Right ventricle myocardium superior (tissue), 1 donor: ENCODE results near the gene ESYT3. TPM values are rescaled to one million over a fixed set of nuclear protein-coding genes. Genes with fewer than 3 reads are reported as not detected.
"Not testable (repeated sequence)": the region's sequence is repeated elsewhere in the genome, so short reads cannot be mapped to it uniquely, and the experiment has no call there.

ENCODE experiments used
- ATAC-seq: fragments of 200-7000 bp; cut with Tn5 transposase; one replicate; pipeline ENCODE4 v1.9.1; 2020; ENCODE audit warnings: mild to moderate bottlenecking; ENCODE audit not compliant: poor library complexity
- DNase-seq: peaks from one replicate; pipeline ENCODE4 v3.0.0-alpha.2; 2020
- intact Hi-C: fragments of 100-400 bp; cut with DNase I; formaldehyde crosslinking; loops from one replicate; pipeline ENCODE4 v1.11.2; 2022
- total RNA-seq: library from RNA; stranded (reverse); fragmentation: NEBNext Ultra II Directional; extraction: Animal tissue kit (Norgen Biotek cat#: 25700); gene quantifications from one replicate; pipeline ENCODE4 v1.2.1, GENCODE V29; 2021
- donor health status: DM: no; HTN: yes; CAD: no; lungs with severe emphysema.

The ESYT3 gene
- total RNA-seq, 1 donor from 2014 or later, result 0.65 TPM

DNA sequence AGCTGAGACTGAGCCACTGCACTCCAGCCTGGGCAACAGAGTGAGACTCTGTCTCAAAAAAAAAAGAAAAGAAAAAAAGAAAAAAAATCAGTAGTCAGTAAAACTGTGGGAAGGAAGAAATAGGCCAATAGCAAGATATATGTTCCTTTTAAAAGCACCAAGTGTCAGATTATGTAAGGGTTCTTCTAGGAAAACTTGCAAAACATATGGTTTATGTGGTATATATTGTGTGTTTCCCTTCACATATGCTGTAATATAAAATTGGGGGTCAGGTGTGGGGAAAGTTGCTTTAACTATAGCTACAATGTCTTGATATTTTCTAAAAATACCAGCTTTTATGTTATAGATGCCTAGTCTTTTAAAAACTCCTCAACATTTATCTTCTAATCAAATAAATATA, 64.6 kb downstream of the ESYT3 start:
- DNase-seq, result no peak
- intact Hi-C loops, result no loop called here
- ATAC-seq, result no peak

- DNase-seq (no peak), ATAC-seq (no peak)
- intact Hi-C loops, result no loop called here
These were observed 73.1 kb downstream of the ESYT3 start for GRCh38 chr3:138507524-138507923.

DNA sequence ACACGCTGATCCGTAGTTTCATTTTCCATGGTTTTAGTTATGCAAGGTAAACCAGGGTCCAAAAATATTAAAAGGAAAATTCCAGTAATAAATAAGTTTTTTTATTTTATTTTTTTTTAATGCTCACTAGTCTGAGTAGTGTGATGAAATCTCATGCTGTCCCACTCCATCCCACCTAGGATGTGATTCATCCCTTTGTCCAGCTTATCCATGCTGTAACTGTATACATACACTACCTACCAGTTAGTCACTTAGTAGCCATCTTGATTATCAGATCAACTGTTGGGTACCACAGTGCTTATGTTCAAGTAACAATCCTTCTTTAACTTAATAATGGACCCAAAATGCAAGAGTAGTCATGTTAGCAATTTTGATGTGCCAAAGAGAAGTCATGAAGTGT, 75.2 kb downstream of the ESYT3 start:
- intact Hi-C loops, result no loop called here
- ATAC-seq (no peak), DNase-seq (no peak)

DNA sequence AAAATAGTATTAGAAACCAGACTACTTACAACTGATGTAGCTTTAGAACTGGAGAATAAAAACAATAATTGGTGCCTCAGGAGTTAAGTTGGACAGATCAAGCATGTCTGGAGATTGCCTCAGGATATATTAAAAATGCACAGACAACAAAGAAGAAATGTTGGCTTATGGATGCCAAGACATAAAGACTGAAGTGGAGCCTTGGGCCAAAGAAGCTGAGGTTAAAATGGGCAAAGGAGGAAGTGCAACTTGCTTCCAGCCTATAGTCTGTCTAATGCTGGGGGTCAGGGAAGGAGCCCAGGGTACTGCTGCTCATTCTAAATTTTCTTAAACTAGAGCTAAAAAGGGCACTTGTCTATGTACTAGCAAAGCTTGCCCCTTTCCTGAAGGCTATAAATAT, 77.5 kb downstream of the ESYT3 start:
- intact Hi-C loops, result no loop called here
- no peak for DNase-seq
- no peak for ATAC-seq

- no peak for DNase-seq
- intact Hi-C loops, result no loop called here
- no peak for ATAC-seq
These were observed 78.9 kb downstream of the ESYT3 start for GRCh38 chr3:138513090-138513843.

GRCh38 chr3:138521445-138521844, 87.0 kb downstream of the ESYT3 start:
- intact Hi-C loops, DNase-seq, ATAC-seq: not testable (repeated sequence)

Other genes with a start within 250 kb of the ESYT3 start
- 32.1 TPM for gene ARMC8, start 247.3 kb upstream of the ESYT3 start, total RNA-seq
- not detected for gene NME9, start 104.8 kb upstream of the ESYT3 start, total RNA-seq
- gene MRAS, start 86.0 kb upstream of the ESYT3 start, total RNA-seq, result 368 TPM
- gene CEP70, start 159.6 kb downstream of the ESYT3 start, total RNA-seq, result 19.0 TPM
- 1.9 TPM for gene FAIM, start 174.2 kb downstream of the ESYT3 start, total RNA-seq